ENCODE measurements around the gene SPATA25. TPM values are rescaled to one million over a fixed set of nuclear protein-coding genes. Genes with fewer than 3 reads are reported as not detected.
A peak's percentile ranks its signal among the peaks of the same experiment; 100 is the strongest.
"Not testable (repeated sequence)": the region's sequence is repeated elsewhere in the genome, so short reads cannot be mapped to it uniquely, and the experiment has no call there.

The SPATA25 gene
- total and polyA plus RNA-seq, 2 experiments from 2014 or later, result 0.41 to 5.6 TPM

DNA sequence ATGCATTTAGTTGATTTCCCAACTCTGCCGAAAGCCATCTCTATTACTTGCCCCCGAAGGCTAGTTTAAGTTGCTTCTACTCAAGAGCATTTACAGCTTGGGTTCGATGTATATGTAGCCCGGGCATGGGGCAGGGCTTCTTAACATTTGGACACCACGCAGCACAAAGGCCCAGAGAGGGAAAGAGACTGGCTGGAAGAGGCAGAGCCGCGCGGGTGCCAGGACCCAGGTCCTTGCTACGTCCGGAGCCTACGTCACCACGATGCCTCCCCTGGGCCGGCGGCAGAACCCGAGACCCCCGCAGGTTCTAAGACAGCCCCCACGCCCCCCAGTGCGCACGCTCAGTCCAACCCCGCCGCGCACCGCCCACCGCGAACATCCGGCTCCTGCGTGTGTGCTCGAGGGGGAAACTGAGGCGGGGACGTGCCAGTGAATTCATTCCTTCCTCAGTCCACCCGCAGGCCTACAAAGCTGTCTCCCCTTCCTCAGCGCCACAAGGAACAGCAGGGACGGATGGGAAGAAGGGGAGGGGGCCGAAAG, 46.7 kb upstream of the SPATA25 start:
- Histone ChIP-seq H3K27ac (peak overlapping the region; percentile 100), H3K27me3 (no peaks in the 10 kb centered on the region), H3K4me3 (peak overlapping the region; percentile 80), H3K4me1 (ENCODE audit: insufficient read depth) (peaks cover 16% of the 10 kb centered on the region), H3K9me2 (replicated peaks; ENCODE audit: insufficient read depth) (no peaks in the 10 kb centered on the region), H3K36me3 (replicated peaks; ENCODE audit: insufficient read depth, low read depth) (no peaks in the 10 kb centered on the region), H3K4me2 (peak overlapping the region; percentile 89), H4K20me1 (ENCODE audit: insufficient read depth, poor library complexity, severe bottlenecking) (no peaks in the 10 kb centered on the region), H3K9me3 (ENCODE audit: low read depth) (no peaks in the 10 kb centered on the region), H3K79me2 (peaks cover 49% of the 10 kb centered on the region), H2AFZ (peak overlapping the region; percentile 63)
- 2% methylated on average over 33 of the region's 34 CpGs for WGBS (ENCODE audit: low lambda C conversion rate, missing lambda C conversion rate)
- TF ChIP-seq EZH2phosphoT487 (IDR thresholded peaks at IDR 0.05; ENCODE audit: low read depth, severe bottlenecking, unreplicated experiment) (no peak), EZH2 (IDR thresholded peaks at IDR 0.05; ENCODE audit: borderline replicate concordance) (no peak)
- TF ChIP-seq, protein P1, sequence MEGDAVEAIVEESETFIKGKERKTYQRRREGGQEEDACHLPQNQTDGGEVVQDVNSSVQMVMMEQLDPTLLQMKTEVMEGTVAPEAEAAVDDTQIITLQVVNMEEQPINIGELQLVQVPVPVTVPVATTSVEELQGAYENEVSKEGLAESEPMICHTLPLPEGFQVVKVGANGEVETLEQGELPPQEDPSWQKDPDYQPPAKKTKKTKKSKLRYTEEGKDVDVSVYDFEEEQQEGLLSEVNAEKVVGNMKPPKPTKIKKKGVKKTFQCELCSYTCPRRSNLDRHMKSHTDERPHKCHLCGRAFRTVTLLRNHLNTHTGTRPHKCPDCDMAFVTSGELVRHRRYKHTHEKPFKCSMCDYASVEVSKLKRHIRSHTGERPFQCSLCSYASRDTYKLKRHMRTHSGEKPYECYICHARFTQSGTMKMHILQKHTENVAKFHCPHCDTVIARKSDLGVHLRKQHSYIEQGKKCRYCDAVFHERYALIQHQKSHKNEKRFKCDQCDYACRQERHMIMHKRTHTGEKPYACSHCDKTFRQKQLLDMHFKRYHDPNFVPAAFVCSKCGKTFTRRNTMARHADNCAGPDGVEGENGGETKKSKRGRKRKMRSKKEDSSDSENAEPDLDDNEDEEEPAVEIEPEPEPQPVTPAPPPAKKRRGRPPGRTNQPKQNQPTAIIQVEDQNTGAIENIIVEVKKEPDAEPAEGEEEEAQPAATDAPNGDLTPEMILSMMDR (IDR thresholded peaks at IDR 0.05; ENCODE audit: poor library complexity), result no peak
- DNase-seq (ENCODE audit: low spot score), result peak; percentile 66

DNA sequence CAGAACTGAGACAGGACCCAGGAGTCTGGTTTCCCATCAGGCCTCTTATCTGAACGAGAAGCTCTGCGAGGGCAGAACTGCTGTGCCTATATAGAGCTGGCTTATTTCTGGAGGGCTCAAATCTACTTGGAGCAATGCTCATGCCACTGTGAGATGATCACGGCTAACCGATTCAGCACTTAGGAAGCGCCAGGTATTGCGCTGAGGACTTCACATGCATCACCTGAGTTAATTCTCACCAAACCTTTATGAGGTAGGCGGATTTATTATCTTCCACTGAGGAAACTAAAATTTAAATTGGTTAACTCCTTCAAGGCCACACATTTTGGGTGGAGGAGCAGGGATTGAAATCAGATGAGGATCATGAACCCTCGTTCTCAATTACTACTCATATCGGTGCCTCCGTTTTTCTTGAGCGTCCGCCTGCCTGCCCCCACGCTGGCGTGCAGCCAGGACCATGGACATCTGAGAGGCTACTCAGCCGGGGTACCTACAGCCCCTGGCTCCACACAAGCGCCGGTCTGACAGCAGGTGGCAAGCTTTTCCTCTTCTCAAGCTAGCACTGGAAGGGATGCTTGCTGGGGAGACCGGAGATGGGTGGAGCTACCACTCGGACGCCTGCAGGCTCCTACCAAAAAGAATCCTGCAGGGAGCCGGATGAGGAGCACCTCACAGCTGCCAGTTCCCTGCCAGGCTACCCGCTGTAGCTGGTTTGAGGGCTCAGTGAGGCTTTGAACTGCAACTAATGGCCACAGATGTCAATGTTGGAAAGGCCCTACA, 46.0 kb upstream of the SPATA25 start:
- H3K27ac ChIP-seq, result peak overlapping the region; percentile 100
- DNase-seq (ENCODE audit: low spot score), result peak; percentile 89
- H3K27me3 ChIP-seq, result no peaks in the 10 kb centered on the region
- 21% methylated on average over 22 of the region's 22 CpGs for WGBS (ENCODE audit: low lambda C conversion rate, missing lambda C conversion rate)
- H2AFZ ChIP-seq, result no peak overlapping the region
- no peaks in the 10 kb centered on the region for H3K36me3 ChIP-seq (replicated peaks; ENCODE audit: insufficient read depth, low read depth)
- H3K4me2 ChIP-seq, result peak overlapping the region; percentile 89
- TF ChIP-seq, protein P1 (IDR thresholded peaks at IDR 0.05; ENCODE audit: poor library complexity), result peak; percentile 48
- TF ChIP-seq EZH2 (IDR thresholded peaks at IDR 0.05; ENCODE audit: borderline replicate concordance) (no peak), EZH2phosphoT487 (IDR thresholded peaks at IDR 0.05; ENCODE audit: low read depth, severe bottlenecking, unreplicated experiment) (no peak)
- peaks cover 48% of the 10 kb centered on the region for H3K79me2 ChIP-seq
- H3K9me3 ChIP-seq (ENCODE audit: low read depth), result no peaks in the 10 kb centered on the region
- no peaks in the 10 kb centered on the region for H3K9me2 ChIP-seq (replicated peaks; ENCODE audit: insufficient read depth)
- H4K20me1 ChIP-seq (ENCODE audit: insufficient read depth, poor library complexity, severe bottlenecking), result no peaks in the 10 kb centered on the region
- H3K4me1 ChIP-seq (ENCODE audit: insufficient read depth), result peaks cover 16% of the 10 kb centered on the region
- peak overlapping the region; percentile 80 for H3K4me3 ChIP-seq

DNA sequence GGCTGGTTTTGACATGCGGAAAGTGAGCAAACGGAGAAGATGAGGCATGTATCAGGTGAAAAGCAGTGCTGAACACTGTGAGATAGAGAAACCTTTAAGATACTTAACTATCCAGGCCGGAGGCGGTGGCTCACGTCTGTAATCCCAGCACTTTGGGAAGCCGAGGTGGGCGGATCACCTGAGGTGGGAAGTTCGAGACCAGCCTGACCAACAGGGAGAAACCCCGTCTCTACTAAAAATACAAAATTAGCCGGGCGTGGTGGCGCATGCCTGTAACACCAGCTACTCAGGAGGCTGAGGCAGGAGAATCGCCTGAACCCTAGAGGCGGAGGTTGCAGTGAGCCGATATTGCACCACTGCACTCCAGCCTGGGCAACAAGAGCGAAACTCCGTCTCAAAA, 44.3 kb upstream of the SPATA25 start:
- H3K4me2 ChIP-seq, result peak overlapping the region; percentile 89
- H4K20me1 ChIP-seq (ENCODE audit: insufficient read depth, poor library complexity, severe bottlenecking), result not testable (repeated sequence)
- 86% methylated on average over 17 of the region's 17 CpGs for WGBS (ENCODE audit: low lambda C conversion rate, missing lambda C conversion rate)

More for the DNA sequence above, 44.3 kb upstream of the SPATA25 start:
- not testable (repeated sequence) for DNase-seq (ENCODE audit: low spot score); H3K36me3 ChIP-seq (replicated peaks; ENCODE audit: insufficient read depth, low read depth); H2AFZ ChIP-seq; H3K27me3 ChIP-seq; H3K4me3 ChIP-seq; H3K9me2 ChIP-seq (replicated peaks; ENCODE audit: insufficient read depth); H3K9me3 ChIP-seq (ENCODE audit: low read depth)
- H3K79me2 ChIP-seq, result peaks cover 30% of the 10 kb centered on the region
- peak overlapping the region; percentile 100 for H3K27ac ChIP-seq
- H3K4me1 ChIP-seq (ENCODE audit: insufficient read depth), result peaks cover 20% of the 10 kb centered on the region
